Epithelial cell of proximal tubule (primary cell): ENCODE data around the gene RIC3. TPM values are rescaled to one million over a fixed set of nuclear protein-coding genes. Genes with fewer than 3 reads are reported as not detected.

Experiments
- DNase-seq: peaks from one replicate; pipeline ENCODE4 v3.0.0-alpha.2; 2011; ENCODE audit warnings: low read depth
- H3K4me3 ChIP-seq: 2 replicates; pipeline ENCODE4 v1.5.1; 2011; ENCODE audit warnings: low read depth, mild to moderate bottlenecking, low read length
- CTCF ChIP-seq: conservative IDR thresholded peaks from 2 replicates; pipeline ENCODE4 v1.5.1; 2012; ENCODE audit warnings: low read depth, mild to moderate bottlenecking, low read length
- total RNA-seq: library from RNA; depleted of rRNA; stranded (reverse); fragments of >200 nt; gene quantifications from 2 replicates; pipeline ENCODE4 v1.2.3, GENCODE V29; 2015

The RIC3 gene
- total RNA-seq, 1 donor from 2014 or later: 0.92 TPM

- DNase-seq: no peak
- H3K4me3 ChIP-seq: peak overlapping the region; percentile 16
- TF ChIP-seq CTCF: no peak
Measured at GRCh38 chr11:8081591-8082250, 87.1 kb downstream of the RIC3 start.

GRCh38 chr11:8080674-8081590 lies 87.9 kb downstream of the RIC3 start, which contains the start of gene TUB:
TSS of gene TUB (plus strand) at chr11:8081211. CDS start at chr11:8081511, 300 bp downstream.
- TF ChIP-seq CTCF: no peak
- no peak for DNase-seq
- peak within 1 kb of the TSS; percentile 16 for H3K4me3 ChIP-seq

GRCh38 chr11:8080069-8080670 lies 88.7 kb downstream of the RIC3 start:
- no peak for TF ChIP-seq CTCF
- no peak overlapping the region for H3K4me3 ChIP-seq
- no peak for DNase-seq

- DNase-seq: no peak
- TF ChIP-seq CTCF: no peak
- no peak overlapping the region for H3K4me3 ChIP-seq
Measured at GRCh38 chr11:8079111-8079675, 89.6 kb downstream of the RIC3 start.

- no peak for TF ChIP-seq CTCF
- H3K4me3 ChIP-seq: no peak overlapping the region
- DNase-seq: no peak
Measured at GRCh38 chr11:8075119-8075726, 93.6 kb downstream of the RIC3 start.
